OCI-LY7 (cell line): ENCODE measurements around the gene MYMX. TPM values are rescaled to one million over a fixed set of nuclear protein-coding genes. Genes with fewer than 3 reads are reported as not detected.

ENCODE experiments used
- BruUV-seq: library from RNA; stranded (reverse); fragments of 400-500 nt; replicated peaks from 2 replicates; lab custom pipeline; 2021; lab: Mats Ljungman, UMichigan
- CTCF ChIA-PET: fragments of 300-600 bp; sonication (Branson Sonifier 250); formaldehyde crosslinking; loops from one replicate; lab custom pipeline; 2022; ENCODE audit warnings: antibody characterized with exemption; ENCODE audit not compliant: unreplicated experiment; lab: Charles Lee
- POLR2A ChIA-PET: fragments of 300-600 bp; sonication (Branson Sonifier 250); formaldehyde crosslinking; loops from one replicate; lab custom pipeline; 2022; ENCODE audit warnings: antibody characterized with exemption; lab: Charles Lee
- DNase-seq: peaks from one replicate; pipeline ENCODE4 v3.0.0-alpha.2; 2015; ENCODE audit warnings: low spot score
- H2AFZ ChIP-seq: fragments of 200-600 bp; sonication (generic), shearing (Covaris generic); 2 replicates; pipeline ENCODE4 v1.6.1; 2014; ENCODE audit warnings: mild to moderate bottlenecking, antibody characterized with exemption, low read length, moderate library complexity
- H3K27ac ChIP-seq: fragments of 200-600 bp; sonication (generic); 2 replicates; pipeline ENCODE4 v1.5.1; 2014; ENCODE audit warnings: mixed run types, low read depth, mild to moderate bottlenecking, moderate library complexity, low read length, inconsistent platforms; ENCODE audit not compliant: poor library complexity, severe bottlenecking
- H3K36me3 ChIP-seq: fragments of 200-600 bp; sonication (generic); 2 replicates; pipeline ENCODE4 v1.6.1; 2014; ENCODE audit warnings: mild to moderate bottlenecking, antibody characterized with exemption, low read length, moderate library complexity, mixed read lengths; ENCODE audit not compliant: insufficient read depth
- H3K4me1 ChIP-seq: fragments of 200-600 bp; sonication (generic); 2 replicates; pipeline ENCODE4 v1.5.1; 2014; ENCODE audit warnings: mild to moderate bottlenecking, low read length; ENCODE audit not compliant: insufficient read depth, poor library complexity, severe bottlenecking
- H3K4me2 ChIP-seq: fragments of 200-600 bp; sonication (generic); 2 replicates; pipeline ENCODE4 v1.6.1; 2014; ENCODE audit warnings: mild to moderate bottlenecking, low read length
- H3K4me3 ChIP-seq: fragments of 200-600 bp; sonication (generic); 2 replicates; pipeline ENCODE4 v1.5.1; 2014; ENCODE audit warnings: mild to moderate bottlenecking, low read depth, low read length; ENCODE audit not compliant: poor library complexity, severe bottlenecking
- H3K79me2 ChIP-seq: fragments of 200-600 bp; sonication (generic); 2 replicates; pipeline ENCODE4 v1.6.1; 2016; ENCODE audit warnings: low read depth, mild to moderate bottlenecking, low read length, moderate library complexity, mixed read lengths; ENCODE audit not compliant: insufficient read depth
- H3K9me2 ChIP-seq: fragments of 200-600 bp; sonication (generic); 2 replicates; pipeline ENCODE4 v1.6.1; 2016; ENCODE audit warnings: mild to moderate bottlenecking, low read length, mixed read lengths; ENCODE audit not compliant: insufficient read depth
- H3K9me3 ChIP-seq: fragments of 200-600 bp; sonication (generic); 2 replicates; pipeline ENCODE4 v1.6.1; 2014; ENCODE audit warnings: mild to moderate bottlenecking, mixed run types, low read length, mixed read lengths
- H4K20me1 ChIP-seq: fragments of 200-600 bp; sonication (generic); 2 replicates; pipeline ENCODE4 v1.6.1; 2014; ENCODE audit warnings: mild to moderate bottlenecking, antibody characterized with exemption, low read length, moderate library complexity, mixed read lengths; ENCODE audit not compliant: insufficient read depth
- CTCF ChIP-seq: fragments of 200-600 bp; sonication (generic); conservative IDR thresholded peaks from 2 replicates; pipeline ENCODE4 v1.5.1; 2014; ENCODE audit warnings: mild to moderate bottlenecking, antibody characterized with exemption, low read length, moderate library complexity, mixed read lengths
- EZH2phosphoT487 ChIP-seq: fragments of 200-600 bp; sonication (generic); IDR thresholded peaks from 2 replicates; pipeline ENCODE4 v1.6.1; 2018; ENCODE audit warnings: low read depth, borderline replicate concordance, mild to moderate bottlenecking, mixed run types, antibody characterized with exemption, low read length, moderate library complexity, mixed read lengths
- intact Hi-C: fragments of 100-400 bp; cut with micrococcal nuclease; formaldehyde crosslinking; loops from one replicate; pipeline ENCODE4 v1.10.0; 2022; ENCODE audit not compliant: unreplicated experiment
- total RNA-seq, 2 experiments: library from RNA; depleted of rRNA in 1 of 2; stranded (reverse); fragments of >200 nt in 1 of 2; shearing (Covaris generic) in 1 of 2; gene quantifications; 2 replicates each; pipeline ENCODE4 v1.2.3, GENCODE V29; 2014 to 2022

Gene MYMX
- total RNA-seq, 2 experiments from 2014 or later: not detected

DNA sequence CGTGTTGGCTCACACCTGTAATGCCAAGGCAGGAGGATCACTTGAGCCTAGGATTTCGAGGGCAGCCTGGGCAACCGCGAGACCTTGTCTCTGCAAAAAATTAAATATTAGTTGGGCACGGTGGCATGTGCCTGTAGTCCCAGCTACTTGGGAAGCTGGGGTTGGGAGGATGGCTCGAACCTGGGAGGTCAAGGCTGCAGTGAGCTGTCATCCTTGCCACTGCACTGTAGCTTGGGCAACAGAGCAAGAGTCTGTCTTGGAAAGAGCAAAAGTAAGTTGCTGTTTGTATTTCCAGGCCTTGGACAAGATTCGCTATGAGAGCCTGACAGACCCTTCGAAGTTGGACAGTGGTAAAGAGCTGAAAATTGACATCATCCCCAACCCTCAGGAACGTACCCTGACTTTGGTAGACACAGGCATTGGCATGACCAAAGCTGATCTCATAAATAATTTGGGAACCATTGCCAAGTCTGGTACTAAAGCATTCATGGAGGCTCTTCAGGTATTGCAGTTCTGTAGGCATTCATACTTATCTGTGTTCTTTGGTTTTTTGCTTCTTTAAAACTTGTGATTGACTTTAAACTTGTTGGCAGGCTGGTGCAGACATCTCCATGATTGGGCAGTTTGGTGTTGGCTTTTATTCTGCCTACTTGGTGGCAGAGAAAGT is 32.5 kb downstream of the MYMX start:
- peaks cover 73% of the 10 kb centered on the region for H3K36me3 ChIP-seq
- H3K9me3 ChIP-seq: no peaks in the 10 kb centered on the region
- intact Hi-C loops: no loop called here
- ChIA-PET CTCF (interaction anchor here (1.0 kb wide), 1 partner anchor 77 kb away, joined by 3 read pairs; no protein-coding TSS in a partner anchor), POLR2A (interaction anchor here (3.5 kb wide), 1 partner anchor 14 kb away, joined by 22 read pairs; no protein-coding TSS in a partner anchor)
- H3K79me2 ChIP-seq: peaks cover 52% of the 10 kb centered on the region
- no peaks in the 10 kb centered on the region for H3K9me2 ChIP-seq
- DNase-seq: no peak
- peak overlapping the region; percentile 93 for H3K4me3 ChIP-seq
- H3K4me2 ChIP-seq: peak overlapping the region; percentile 98
- H4K20me1 ChIP-seq: peaks cover 51% of the 10 kb centered on the region
- no peak overlapping the region for H2AFZ ChIP-seq
- TF ChIP-seq EZH2phosphoT487 (no peak), CTCF (no peak)
- H3K4me1 ChIP-seq: peaks cover 55% of the 10 kb centered on the region
- H3K27ac ChIP-seq: peak overlapping the region; percentile 81
- no TSS peak for BruUV-seq

GRCh38 chr6:44250067-44250717 is 33.5 kb downstream of the MYMX start:
- Histone ChIP-seq H3K9me3 (no peaks in the 10 kb centered on the region), H3K79me2 (peaks cover 52% of the 10 kb centered on the region), H3K27ac (no peak overlapping the region), H3K4me3 (peak overlapping the region; percentile 93), H4K20me1 (peaks cover 51% of the 10 kb centered on the region), H3K4me2 (peak overlapping the region; percentile 98), H2AFZ (no peak overlapping the region), H3K4me1 (peaks cover 65% of the 10 kb centered on the region), H3K9me2 (no peaks in the 10 kb centered on the region), H3K36me3 (peaks cover 82% of the 10 kb centered on the region)
- TF ChIP-seq EZH2phosphoT487 (no peak), CTCF (no peak)
- no peak for DNase-seq
- BruUV-seq: TSS peak; percentile 68
- ChIA-PET CTCF (no interaction called here), POLR2A (interaction anchor here (0.6 to 1.0 kb wide), 2 partner anchors 25 to 29 kb away, joined by 3 read pairs; no protein-coding TSS in a partner anchor)
- intact Hi-C loops: no loop called here
